ENCODE data around the gene PTAFR. TPM values are rescaled to one million over a fixed set of nuclear protein-coding genes. Genes with fewer than 3 reads are reported as not detected.
A peak's percentile ranks its signal among the peaks of the same experiment; 100 is the strongest.

Gene PTAFR
- under 0.01 and 0.18 TPM in 2 replicates for total RNA-seq (2012; rRNA removed)
- polyA plus RNA-seq (2012; rRNA removed) = 0.17 and 0.30 TPM in 2 replicates
- 0.09 and 0.11 TPM in 2 replicates for polyA plus RNA-seq (2012; cell fraction: cytosol; rRNA removed)
- 0.06 and 0.16 TPM in 2 replicates for polyA plus RNA-seq (2012; cell fraction: nucleus; rRNA removed; ENCODE audit: low replicate concordance)
- percentile 22 among the genes with signal in this experiment for Bru-seq, nascent RNA
- percentile 24 among the genes with signal in this experiment for BruChase-seq, experiment 1, labeled RNA remaining after a 6-hour chase
- percentile 21 among the genes with signal in this experiment for BruChase-seq, experiment 2, labeled RNA remaining after a 2-hour chase
- long read RNA-seq = 0 reads

GRCh38 chr1:28176492-28177470 is at the start of gene PTAFR:
PTAFR (minus strand) TSS chr1:28176690; CDS start chr1:28151021, 25,669 bp downstream.
- BruUV-seq (replicated peaks) = no TSS peak
- no peak within 1 kb of the TSS for H2BK5ac ChIP-seq (ENCODE audit: low read depth, low read length, poor library complexity, severe bottlenecking)

More at GRCh38 chr1:28176492-28177470, at the start of gene PTAFR:
- H2AK9ac ChIP-seq (replicated peaks; ENCODE audit: low read depth, low read length, poor library complexity) = peak within 1 kb of the TSS; percentile 62
- no peak within 1 kb of the TSS for H3K56ac ChIP-seq (ENCODE audit: extremely low read depth, insufficient read depth, low read length)
- in situ Hi-C loops (cut with MboI; ENCODE audit: low sequenced_read_pairs) = no loop called here
- 0 out of 4 replicates have a peak within 1 kb of the TSS, but pooled peaks of 1 of the 2 experiments have one; percentile 29 for H4K8ac ChIP-seq (ENCODE audit: low read depth in 2 of 2, low read length in 2 of 2)
- no peak within 1 kb of the TSS for H3K27ac ChIP-seq (ENCODE audit: insufficient read depth, low read length)
- POLR2A ChIA-PET (ENCODE audit: unreplicated experiment) = no interaction called here
- 75% methylated on average over 14 of the region's 18 CpGs; no CpG with 5 or more reads in 1 of the 2 experiments for WGBS, 2 experiments (ENCODE audit: extremely low coverage in 2 of 2, insufficient read length in 1 of 2)
- H3K4me3 ChIP-seq (ENCODE audit: insufficient read depth, low read depth, low read length) = no peak within 1 kb of the TSS
- peak within 1 kb of the TSS; percentile 18; the same call in 1 of the 2 replicates for H2BK120ac ChIP-seq (ENCODE audit: low read depth, low read length)
- no peak within 1 kb of the TSS; the same call in 1 of the 2 replicates for H3K4ac ChIP-seq (ENCODE audit: low read depth, low read length)
- no peak within 1 kb of the TSS; the same call in 1 of the 2 replicates for H3K18ac ChIP-seq (ENCODE audit: low read depth, low read length)
- CTCF ChIA-PET = no interaction called here
- H4K5ac ChIP-seq (ENCODE audit: low read depth, low read length) = no peak within 1 kb of the TSS; the same call in 1 of the 2 replicates
- no peak for TF ChIP-seq CEBPB (IDR thresholded peaks at IDR 0.05; ENCODE audit: low read depth, low read length)
- H2AK5ac ChIP-seq (ENCODE audit: low read depth, low read length) = peak within 1 kb of the TSS; percentile 43; the same call in 1 of the 2 replicates
- H2BK20ac ChIP-seq (ENCODE audit: low read depth, low read length) = no peak within 1 kb of the TSS
- no peaks in the 10 kb centered on the region for H3K36me3 ChIP-seq (ENCODE audit: control insufficient read depth, insufficient read depth, low read length)
- no peak within 1 kb of the TSS for H2AFZ ChIP-seq (replicated peaks; ENCODE audit: low read length, poor library complexity)
- H3K9me1 ChIP-seq (ENCODE audit: insufficient read depth, low read length) = peaks cover 7% of the 10 kb centered on the region; the same call in 1 of the 2 replicates
- no peaks in the 10 kb centered on the region for H4K20me1 ChIP-seq (ENCODE audit: insufficient read depth, low read length)
- ATAC-seq (ENCODE audit: low read depth) (no peak), DNase-seq (no peak)
- H3K27me3 ChIP-seq (ENCODE audit: control insufficient read depth, insufficient read depth, low read length) = no peaks in the 10 kb centered on the region
- H3K9ac ChIP-seq (ENCODE audit: low read depth, low read length) = no peak within 1 kb of the TSS
- intact Hi-C loops (cut with micrococcal nuclease) = no loop called here
- H4K91ac ChIP-seq (ENCODE audit: insufficient read depth, low read depth, low read length) = no peak within 1 kb of the TSS
- no peak within 1 kb of the TSS for H3K14ac ChIP-seq (replicated peaks; ENCODE audit: low read depth, low read length)
- H2BK15ac ChIP-seq (ENCODE audit: low read depth, low read length) = no peak within 1 kb of the TSS
- dilution Hi-C loops (cut with HindIII; ENCODE audit: low sequenced_read_pairs, unreplicated experiment) = no loop called here
- H3K9me3 ChIP-seq (ENCODE audit: control insufficient read depth, insufficient read depth, low read length) = no peaks in the 10 kb centered on the region
- H3K23ac ChIP-seq (ENCODE audit: low read depth, low read length) = no peak within 1 kb of the TSS
- no peak within 1 kb of the TSS for H3K4me2 ChIP-seq (ENCODE audit: low read depth, low read length)
- H3K79me1 ChIP-seq (ENCODE audit: low read depth in 1 of 2, low read length in 2 of 2) = no peaks in the 10 kb centered on the region
- peaks cover 22% of the 10 kb centered on the region for H3K4me1 ChIP-seq (ENCODE audit: control insufficient read depth, insufficient read depth, low read length)
